HepG2 (cell line): ENCODE results near the gene KATNB1. TPM values are rescaled to one million over a fixed set of nuclear protein-coding genes. Genes with fewer than 3 reads are reported as not detected.
A peak's percentile ranks its signal among the peaks of the same experiment; 100 is the strongest.

ENCODE experiments used
- ATAC-seq: fragments of 200-7000 bp; cut with Tn5 transposase; 3 replicates; pipeline ENCODE4 v1.9.1; 2020; ENCODE audit warnings: mild to moderate bottlenecking, moderate library complexity
- BruUV-seq: library from RNA; stranded (reverse); fragments of 400-500 nt; replicated peaks from 2 replicates; lab custom pipeline; 2021; lab: Mats Ljungman, UMichigan
- CTCF ChIA-PET: fragments of 300-600 bp; formaldehyde crosslinking; extraction: SDS; loops from one replicate; lab custom pipeline; 2021; ENCODE audit warnings: low total read pairs, inconsistent platforms, low intra/inter-chr PET ratio; lab: Yijun Ruan, JAX
- POLR2A ChIA-PET: fragments of 350-600 bp; sonication (Branson Sonifier 250); formaldehyde crosslinking; loops from one replicate; lab custom pipeline; 2020; ENCODE audit warnings: antibody characterized with exemption, inconsistent platforms; lab: Yijun Ruan, JAX
- DNase-seq: peaks from one replicate; pipeline ENCODE4 v3.0.0-alpha.2; 2015; ENCODE audit warnings: low spot score
- FAIRE-seq: peaks from 3 replicates; lab custom pipeline; 2011; peaks lifted over from hg19 to GRCh38; lab: Jason Lieb, UNC
- H2AFZ ChIP-seq: one replicate; pipeline ENCODE4 v1.6.1; 2011; ENCODE audit warnings: low read length, inconsistent platforms
- H3K27ac ChIP-seq: fragments of 300-600 bp; 3 replicates; pipeline ENCODE4 v1.8.0; 2011; ENCODE audit warnings: mixed run types, mild to moderate bottlenecking, mixed read lengths, low read length, inconsistent platforms; ENCODE audit not compliant: insufficient read depth; ENCODE audit errors: extremely low read length
- H3K27me3 ChIP-seq, 2 experiments: fragments of 200-600 bp in 1 of 2; 2 replicates in 1 of 2; 3 replicates in 1 of 2; pipeline versions ENCODE4 v1.6.0 to v1.8.0; 2011; ENCODE audit warnings: low read length in 2 of 2, mild to moderate bottlenecking in 2 of 2, moderate library complexity in 2 of 2, inconsistent platforms in 1 of 2; ENCODE audit not compliant: insufficient read depth in 2 of 2, control insufficient read depth in 1 of 2
- H3K36me3 ChIP-seq, 2 experiments: fragments of 200-600 bp in 1 of 2; replicated peaks in 1 of 2; 2 replicates in 1 of 2; 3 replicates in 1 of 2; pipeline versions ENCODE4 v1.5.1 to v1.8.0; 2011; ENCODE audit warnings: low read length in 2 of 2, inconsistent platforms in 1 of 2; ENCODE audit not compliant: insufficient read depth in 2 of 2, control insufficient read depth in 1 of 2
- H3K4me1 ChIP-seq: 2 replicates; pipeline ENCODE4 v1.5.1; 2012; ENCODE audit warnings: low read length, inconsistent platforms; ENCODE audit not compliant: insufficient read depth
- H3K4me2 ChIP-seq: 2 replicates; pipeline ENCODE4 v1.6.0; 2011; ENCODE audit warnings: low read depth, low read length, inconsistent platforms
- H3K4me3 ChIP-seq, 3 experiments: fragments of 200-600 bp in 1 of 3; sonication (generic), shearing (Covaris generic) in 1 of 3; replicated peaks in 1 of 3; 2 replicates each; pipeline ENCODE4 v1.5.1; 2011 to 2016; ENCODE audit warnings: low read length in 3 of 3, inconsistent platforms in 2 of 3, low read depth in 2 of 3, mild to moderate bottlenecking in 2 of 3, control low read depth in 1 of 3, mixed read lengths in 1 of 3; ENCODE audit not compliant: insufficient read depth in 1 of 3
- H3K79me2 ChIP-seq: one replicate; pipeline ENCODE4 v1.6.1; 2011; ENCODE audit warnings: low read length, inconsistent platforms; ENCODE audit not compliant: insufficient read depth
- H3K9ac ChIP-seq: 2 replicates; pipeline ENCODE4 v1.6.0; 2011; ENCODE audit warnings: mild to moderate bottlenecking, low read depth, low read length, inconsistent platforms; ENCODE audit not compliant: insufficient read depth
- H3K9me3 ChIP-seq: 2 replicates; pipeline ENCODE4 v1.5.1; 2012; ENCODE audit warnings: mild to moderate bottlenecking, low read length
- H4K20me1 ChIP-seq: 2 replicates; pipeline ENCODE4 v1.6.0; 2011; ENCODE audit warnings: inconsistent platforms, mild to moderate bottlenecking, low read length, moderate library complexity; ENCODE audit not compliant: insufficient read depth
- MIER2 ChIP-seq: IDR thresholded peaks from 2 replicates; pipeline ENCODE4 v1.6.1; 2016; ENCODE audit warnings: missing biosample characterization, missing genetic modification reagents
- NFE2L1 ChIP-seq: sonication (generic); formaldehyde crosslinking; IDR thresholded peaks from 2 replicates; pipeline ENCODE4 v1.4.0; 2020; ENCODE audit warnings: missing genetic modification reagents, mild to moderate bottlenecking, borderline replicate concordance
- RBFOX2 ChIP-seq: fragments of 200-400 bp; formaldehyde crosslinking; IDR thresholded peaks from 2 replicates; pipeline ENCODE4 v1.6.1; 2017; ENCODE audit warnings: low read depth, mild to moderate bottlenecking, low read length
- SKI ChIP-seq: fragments of 450-650 bp; IDR thresholded peaks from one replicate; pipeline ENCODE4 v1.6.1; 2018; ENCODE audit warnings: mild to moderate bottlenecking; ENCODE audit not compliant: partially characterized antibody
- WGBS: methylation state at CpG from one replicate; pipeline ENCODE4 v1.1.6; 2017; ENCODE audit warnings: low lambda C conversion rate; 5-methylcytosine and 5-hydroxymethylcytosine counted together
- in situ Hi-C: cut with HindIII; loops from 2 replicates; pipeline ENCODE4 v1.10.0; 2017; ENCODE audit warnings: low pct_unique_long_range_greater_than_20kb; ENCODE audit not compliant: extremely low pct_ligation_motif_present
- intact Hi-C: fragments of 100-400 bp; cut with micrococcal nuclease; formaldehyde crosslinking; loops from one replicate; pipeline ENCODE4 v1.10.0; 2022; ENCODE audit not compliant: unreplicated experiment
- polyA plus RNA-seq, 8 experiments: library from polyadenylated mRNA; depleted of rRNA in 3 of 8; stranded (reverse) in 7 of 8; unstranded in 1 of 8; fragments of >200 nt; fragmentation: Illumina TruSeq in 4 of 8; extraction: Trizol in 4 of 8; gene quantifications; 2 replicates each; pipeline versions ENCODE4 v1.2.1 to v1.2.3, GENCODE V29; 2011 to 2016; ENCODE audit warnings: low read depth in 4 of 8, missing spikeins in 1 of 8, mixed read lengths in 1 of 8; ENCODE audit not compliant: insufficient read depth in 1 of 8
- total RNA-seq, 5 experiments: library from RNA; depleted of rRNA; stranded (reverse); fragments of >200 nt; fragmentation: Illumina TruSeq; extraction: Trizol; gene quantifications; 2 replicates each; pipeline ENCODE4 v1.2.3, GENCODE V29; 2016; ENCODE audit warnings: low read depth in 1 of 5
- TF ChIP-seq, protein P1 (sequence below): sonication (generic); formaldehyde crosslinking; IDR thresholded peaks from 2 replicates; pipeline ENCODE4 v1.5.0; 2020; ENCODE audit warnings: mild to moderate bottlenecking, missing genetic modification reagents, borderline replicate concordance

Gene KATNB1
- total and polyA plus RNA-seq, 2 of the 13 experiments (the other 11 are each of a cell fraction or from before 2014, with no cell fraction given) = 31.5 to 43.5 TPM

- TF ChIP-seq NFE2L1 (CRISPR knock-in tag) = no peak
- TF ChIP-seq, protein P1, sequence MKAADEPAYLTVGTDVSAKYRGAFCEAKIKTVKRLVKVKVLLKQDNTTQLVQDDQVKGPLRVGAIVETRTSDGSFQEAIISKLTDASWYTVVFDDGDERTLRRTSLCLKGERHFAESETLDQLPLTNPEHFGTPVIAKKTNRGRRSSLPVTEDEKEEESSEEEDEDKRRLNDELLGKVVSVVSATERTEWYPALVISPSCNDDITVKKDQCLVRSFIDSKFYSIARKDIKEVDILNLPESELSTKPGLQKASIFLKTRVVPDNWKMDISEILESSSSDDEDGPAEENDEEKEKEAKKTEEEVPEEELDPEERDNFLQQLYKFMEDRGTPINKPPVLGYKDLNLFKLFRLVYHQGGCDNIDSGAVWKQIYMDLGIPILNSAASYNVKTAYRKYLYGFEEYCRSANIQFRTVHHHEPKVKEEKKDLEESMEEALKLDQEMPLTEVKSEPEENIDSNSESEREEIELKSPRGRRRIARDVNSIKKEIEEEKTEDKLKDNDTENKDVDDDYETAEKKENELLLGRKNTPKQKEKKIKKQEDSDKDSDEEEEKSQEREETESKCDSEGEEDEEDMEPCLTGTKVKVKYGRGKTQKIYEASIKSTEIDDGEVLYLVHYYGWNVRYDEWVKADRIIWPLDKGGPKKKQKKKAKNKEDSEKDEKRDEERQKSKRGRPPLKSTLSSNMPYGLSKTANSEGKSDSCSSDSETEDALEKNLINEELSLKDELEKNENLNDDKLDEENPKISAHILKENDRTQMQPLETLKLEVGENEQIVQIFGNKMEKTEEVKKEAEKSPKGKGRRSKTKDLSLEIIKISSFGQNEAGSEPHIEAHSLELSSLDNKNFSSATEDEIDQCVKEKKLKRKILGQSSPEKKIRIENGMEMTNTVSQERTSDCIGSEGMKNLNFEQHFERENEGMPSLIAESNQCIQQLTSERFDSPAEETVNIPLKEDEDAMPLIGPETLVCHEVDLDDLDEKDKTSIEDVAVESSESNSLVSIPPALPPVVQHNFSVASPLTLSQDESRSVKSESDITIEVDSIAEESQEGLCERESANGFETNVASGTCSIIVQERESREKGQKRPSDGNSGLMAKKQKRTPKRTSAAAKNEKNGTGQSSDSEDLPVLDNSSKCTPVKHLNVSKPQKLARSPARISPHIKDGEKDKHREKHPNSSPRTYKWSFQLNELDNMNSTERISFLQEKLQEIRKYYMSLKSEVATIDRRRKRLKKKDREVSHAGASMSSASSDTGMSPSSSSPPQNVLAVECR (CRISPR knock-in tag) = no peak
- TF ChIP-seq MIER2 (CRISPR knock-in tag) = no peak
These were observed 16.6 kb downstream of the KATNB1 start (continued) for GRCh38 chr16:57752203-57752580.

- TF ChIP-seq RBFOX2 = peak; percentile 35
- TF ChIP-seq SKI = no peak
- intact Hi-C loops = no loop called here
- H3K4me2 ChIP-seq = no peak overlapping the region
- no peaks in the 10 kb centered on the region for H3K27me3 ChIP-seq
- H2AFZ ChIP-seq = no peak overlapping the region
- CTCF ChIA-PET = no interaction called here
- no peaks in the 10 kb centered on the region for H4K20me1 ChIP-seq
- H3K79me2 ChIP-seq = no peaks in the 10 kb centered on the region
- no peak for FAIRE-seq
- no peak for DNase-seq
- H3K27ac ChIP-seq = no peak overlapping the region
- in situ Hi-C loops = no loop called here
- no peak overlapping the region for H3K4me3 ChIP-seq
- peaks cover 29% of the 10 kb centered on the region in 2 experiments; a peak in 4 of 5 replicates for H3K36me3 ChIP-seq
- H3K4me1 ChIP-seq = no peaks in the 10 kb centered on the region
- H3K9me3 ChIP-seq = no peaks in the 10 kb centered on the region
- no TSS peak for BruUV-seq
- POLR2A ChIA-PET = no interaction called here
- no peak for ATAC-seq
- no peak overlapping the region for H3K9ac ChIP-seq
- 92% methylated on average over 30 of the region's 44 CpGs for WGBS
These were observed 17.2 kb downstream of the KATNB1 start for GRCh38 chr16:57752581-57753447.
